Mesenteric fat pad (tissue), 1 donor: ENCODE results near the gene EPHB4. TPM values are rescaled to one million over a fixed set of nuclear protein-coding genes. Genes with fewer than 3 reads are reported as not detected.
A peak's percentile ranks its signal among the peaks of the same experiment; 100 is the strongest.
"Not testable (repeated sequence)": the region's sequence is repeated elsewhere in the genome, so short reads cannot be mapped to it uniquely, and the experiment has no call there.

Experiments used
- DNase-seq: peaks from one replicate; pipeline ENCODE4 v3.0.0-alpha.2; 2020; ENCODE audit warnings: low spot score
- total RNA-seq: library from RNA; stranded (reverse); fragmentation: NEBNext Ultra II Directional; extraction: Animal tissue kit (Norgen Biotek cat#: 25700); gene quantifications from one replicate; pipeline ENCODE4 v1.2.1, GENCODE V29; 2021
- donor health status: DM: yes; HTN: yes; CAD: no.

The EPHB4 gene
- total RNA-seq, 1 donor from 2014 or later = 45.6 TPM

- DNase-seq = not testable (repeated sequence)
Observed at GRCh38 chr7:100854899-100855298, 27.6 kb upstream of the EPHB4 start.

- no peak for DNase-seq
Observed at GRCh38 chr7:100854146-100854895, 27.0 kb upstream of the EPHB4 start.

- DNase-seq = peak; percentile 95
Observed at GRCh38 chr7:100852048-100852872, 24.9 kb upstream of the EPHB4 start, which contains the start of gene SLC12A9. Gene SLC12A9, plus strand, starts transcription at chr7:100852713. Its CDS starts 1,485 bp downstream, at chr7:100854198.

GRCh38 chr7:100847360-100847759, 20.0 kb upstream of the EPHB4 start:
- no peak for DNase-seq

- DNase-seq = no peak
Observed at GRCh38 chr7:100840470-100841100, 13.3 kb upstream of the EPHB4 start.

- no peak for DNase-seq
Observed at GRCh38 chr7:100839361-100839760, 12.0 kb upstream of the EPHB4 start.

- DNase-seq = peak; percentile 95
Observed at GRCh38 chr7:100837099-100837836, 9.9 kb upstream of the EPHB4 start.

- no peak for DNase-seq
Observed at GRCh38 chr7:100836812-100837098, 9.4 kb upstream of the EPHB4 start.

GRCh38 chr7:100835903-100836811, 8.8 kb upstream of the EPHB4 start:
- DNase-seq = no peak

GRCh38 chr7:100832281-100832633, 4.9 kb upstream of the EPHB4 start:
- DNase-seq = no peak

- no peak for DNase-seq
Observed at GRCh38 chr7:100830396-100830795, 3.1 kb upstream of the EPHB4 start.

- no peak for DNase-seq
Observed at GRCh38 chr7:100829150-100829716, 1.9 kb upstream of the EPHB4 start.

GRCh38 chr7:100826514-100827329, 601 bp downstream of the EPHB4 start:
- no peak for DNase-seq

- no peak for DNase-seq
Observed at GRCh38 chr7:100825751-100826513, 1.4 kb downstream of the EPHB4 start.

- no peak for DNase-seq
Observed at GRCh38 chr7:100825215-100825671, 2.1 kb downstream of the EPHB4 start.

GRCh38 chr7:100824499-100825214, 2.7 kb downstream of the EPHB4 start:
- no peak for DNase-seq

GRCh38 chr7:100823534-100823933, 3.8 kb downstream of the EPHB4 start:
- no peak for DNase-seq

- no peak for DNase-seq
Observed at GRCh38 chr7:100823140-100823525, 4.2 kb downstream of the EPHB4 start.
